GM12865 (cell line): ENCODE measurements around the gene LIPN.

Experiments
- DNase-seq: peaks from one replicate; pipeline ENCODE4 v3.0.0; 2010; ENCODE audit warnings: low read depth
- H3K4me3 ChIP-seq: 2 replicates; pipeline ENCODE4 v1.5.1; 2011; ENCODE audit warnings: mild to moderate bottlenecking, low read depth, low read length, control low read depth
- CTCF ChIP-seq: IDR thresholded peaks from 2 replicates; pipeline ENCODE4 v1.5.1; 2011; ENCODE audit warnings: low read length, control low read depth, low read depth, inconsistent platforms; ENCODE audit not compliant: insufficient read depth; ENCODE audit errors: missing control alignments

Gene LIPN

GRCh38 chr10:88813200-88813599 is 53.4 kb downstream of the LIPN start:
- H3K4me3 ChIP-seq, result no peak overlapping the region
- DNase-seq, result no peak
- no peak for TF ChIP-seq CTCF

- TF ChIP-seq CTCF, result no peak
- DNase-seq, result no peak
- H3K4me3 ChIP-seq, result no peak overlapping the region
Observed at GRCh38 chr10:88819290-88819689, 59.5 kb downstream of the LIPN start.

DNA sequence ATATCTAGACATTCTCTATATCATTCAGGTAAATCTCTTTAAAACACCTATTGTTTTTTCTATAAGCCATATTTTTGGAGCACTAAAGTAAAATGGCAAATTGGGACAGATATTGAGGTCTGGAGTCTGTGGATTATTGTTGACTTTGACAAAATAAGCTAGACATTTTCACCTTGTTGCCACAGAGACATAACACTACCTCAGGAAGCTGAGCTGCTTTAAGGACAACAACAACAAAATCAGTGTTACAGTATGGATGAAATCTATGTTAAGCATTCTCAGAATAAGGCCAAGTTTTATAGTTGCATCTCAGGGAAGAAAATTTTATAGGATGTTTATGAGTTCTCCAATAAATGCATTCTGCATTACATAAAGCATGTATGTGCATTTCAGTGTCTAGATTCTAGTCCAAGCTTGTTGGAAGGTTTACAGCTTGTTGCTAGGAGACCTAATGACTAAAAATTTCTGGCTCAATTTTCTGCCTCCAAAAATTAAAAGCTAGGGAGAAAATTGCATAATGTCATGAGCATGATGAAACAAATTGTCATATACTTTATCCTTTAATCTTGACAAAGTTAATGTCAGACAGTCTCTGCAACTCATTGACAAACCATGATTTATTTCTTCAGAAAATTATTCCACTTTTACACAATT is 61.1 kb downstream of the LIPN start:
- H3K4me3 ChIP-seq, result no peak overlapping the region
- no peak for TF ChIP-seq CTCF
- DNase-seq, result no peak

DNA sequence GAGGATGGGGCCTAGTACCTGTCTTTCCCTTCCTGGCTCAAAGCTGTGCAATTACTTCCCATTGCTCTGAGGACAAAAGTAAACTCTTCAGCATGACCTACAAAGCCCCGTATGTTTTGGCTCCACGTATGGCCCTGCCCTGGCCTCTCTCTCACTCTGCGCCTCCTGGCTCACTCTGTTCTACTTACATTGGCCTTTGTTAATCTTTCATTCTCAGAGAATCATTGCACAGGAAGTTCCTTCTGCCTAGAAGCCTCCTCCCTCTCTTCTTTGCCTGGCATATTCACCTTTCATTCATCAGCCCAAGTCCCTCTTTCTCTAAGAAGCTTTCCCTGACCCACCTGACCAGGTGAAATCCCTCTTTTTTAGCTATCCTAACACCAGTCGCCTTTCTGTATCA is 66.6 kb downstream of the LIPN start:
- no peak overlapping the region for H3K4me3 ChIP-seq
- no peak for TF ChIP-seq CTCF
- DNase-seq, result no peak

DNA sequence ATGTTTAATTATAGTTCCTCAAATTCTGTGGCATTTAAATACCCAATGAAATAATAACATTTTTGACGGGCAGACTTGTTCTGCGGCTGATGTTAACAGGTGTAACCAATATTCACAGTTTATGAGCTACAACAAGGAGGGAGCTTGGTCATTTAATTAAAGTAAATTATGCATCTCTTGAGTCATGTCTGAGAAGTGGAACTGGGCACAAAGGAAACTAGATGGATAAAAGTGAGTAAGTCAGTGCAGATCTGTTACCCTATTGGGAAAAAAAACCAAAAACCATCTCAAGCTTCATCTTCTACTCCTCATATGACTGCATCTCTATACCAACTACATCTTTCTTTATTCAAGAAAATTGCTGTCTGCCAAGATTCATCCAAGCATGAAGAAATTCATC is 67.9 kb downstream of the LIPN start:
- DNase-seq, result no peak
- TF ChIP-seq CTCF, result no peak
- no peak overlapping the region for H3K4me3 ChIP-seq

GRCh38 chr10:88828310-88828709 is 68.5 kb downstream of the LIPN start:
- no peak for DNase-seq
- no peak overlapping the region for H3K4me3 ChIP-seq
- TF ChIP-seq CTCF, result no peak
